HepG2 (cell line): ENCODE measurements around the gene SYNC. TPM values are rescaled to one million over a fixed set of nuclear protein-coding genes. Genes with fewer than 3 reads are reported as not detected.
A peak's percentile ranks its signal among the peaks of the same experiment; 100 is the strongest.

ENCODE experiments used
- AHR ChIP-seq: IDR thresholded peaks from 2 replicates; pipeline ENCODE4 v1.6.1; 2018; ENCODE audit warnings: missing genetic modification reagents, missing compliant biosample characterization
- CBFB ChIP-seq: sonication (generic); formaldehyde crosslinking; IDR thresholded peaks from 2 replicates; pipeline ENCODE4 v1.4.0; 2020; ENCODE audit warnings: missing genetic modification reagents
- EED ChIP-seq: sonication (generic); formaldehyde crosslinking; IDR thresholded peaks from 2 replicates; pipeline ENCODE4 v1.5.0; 2020; ENCODE audit warnings: mild to moderate bottlenecking, missing genetic modification reagents
- HOXA9 ChIP-seq: sonication (generic); formaldehyde crosslinking; IDR thresholded peaks from 2 replicates; pipeline ENCODE4 v1.8.1; 2022; ENCODE audit warnings: missing genetic modification reagents, mild to moderate bottlenecking, moderate library complexity, borderline replicate concordance
- KDM2A ChIP-seq: sonication (generic); formaldehyde crosslinking; IDR thresholded peaks from 2 replicates; pipeline ENCODE4 v1.4.0; 2020; ENCODE audit warnings: low read depth, missing genetic modification reagents, borderline replicate concordance
- KMT2A ChIP-seq: sonication (generic); formaldehyde crosslinking; IDR thresholded peaks from 2 replicates; pipeline ENCODE4 v1.4.0; 2020; ENCODE audit warnings: missing genetic modification reagents
- MEIS2 ChIP-seq: sonication (generic); formaldehyde crosslinking; IDR thresholded peaks from 2 replicates; pipeline ENCODE4 v1.9.0; 2021; ENCODE audit warnings: mild to moderate bottlenecking, missing genetic modification reagents
- NFIC ChIP-seq: IDR thresholded peaks from 2 replicates; pipeline ENCODE4 v1.6.1; 2012; ENCODE audit warnings: mild to moderate bottlenecking, low read length, inconsistent platforms
- PTBP1 ChIP-seq: fragments of 200-400 bp; formaldehyde crosslinking; IDR thresholded peaks from 2 replicates; pipeline ENCODE4 v1.6.1; 2018; ENCODE audit warnings: low read length, low read depth; ENCODE audit not compliant: poor library complexity, severe bottlenecking
- ZFP62 ChIP-seq: sonication (generic); formaldehyde crosslinking; IDR thresholded peaks from 2 replicates; pipeline ENCODE4 v1.4.0; 2020; ENCODE audit warnings: missing genetic modification reagents
- ZNF776 ChIP-seq: sonication (generic); formaldehyde crosslinking; IDR thresholded peaks from 2 replicates; pipeline ENCODE4 v1.4.0; 2020; ENCODE audit warnings: mild to moderate bottlenecking, missing genetic modification reagents
- ZNF782 ChIP-seq: sonication (generic); formaldehyde crosslinking; IDR thresholded peaks from 2 replicates; pipeline ENCODE4 v1.4.0; 2020; ENCODE audit warnings: missing genetic modification reagents, mild to moderate bottlenecking, borderline replicate concordance
- ZZZ3 ChIP-seq: sonication (generic); formaldehyde crosslinking; IDR thresholded peaks from 2 replicates; pipeline ENCODE4 v1.4.0; 2020; ENCODE audit warnings: missing genetic modification reagents, mild to moderate bottlenecking, borderline replicate concordance
- polyA plus RNA-seq, 8 experiments: library from polyadenylated mRNA; depleted of rRNA in 3 of 8; stranded (reverse) in 7 of 8; unstranded in 1 of 8; fragments of >200 nt; fragmentation: Illumina TruSeq in 4 of 8; extraction: Trizol in 4 of 8; gene quantifications; 2 replicates each; pipeline versions ENCODE4 v1.2.1 to v1.2.3, GENCODE V29; 2011 to 2016; ENCODE audit warnings: low read depth in 4 of 8, missing spikeins in 1 of 8, mixed read lengths in 1 of 8; ENCODE audit not compliant: insufficient read depth in 1 of 8
- total RNA-seq, 5 experiments: library from RNA; depleted of rRNA; stranded (reverse); fragments of >200 nt; fragmentation: Illumina TruSeq; extraction: Trizol; gene quantifications; 2 replicates each; pipeline ENCODE4 v1.2.3, GENCODE V29; 2016; ENCODE audit warnings: low read depth in 1 of 5
- TF ChIP-seq, protein P1 (sequence below): sonication (generic); formaldehyde crosslinking; IDR thresholded peaks from 2 replicates; pipeline ENCODE4 v1.9.0; 2021; ENCODE audit warnings: mild to moderate bottlenecking, missing genetic modification reagents
- TF ChIP-seq, protein P2 (sequence below): sonication (generic); formaldehyde crosslinking; IDR thresholded peaks from 2 replicates; pipeline ENCODE4 v1.4.0; 2020; ENCODE audit warnings: missing genetic modification reagents
- TF ChIP-seq, protein P3 (sequence below): sonication (generic); formaldehyde crosslinking; IDR thresholded peaks from 2 replicates; pipeline ENCODE4 v1.5.1; 2020; ENCODE audit warnings: missing genetic modification reagents, mild to moderate bottlenecking, borderline replicate concordance
- TF ChIP-seq, protein P4 (sequence below): sonication (generic); formaldehyde crosslinking; IDR thresholded peaks from 2 replicates; pipeline ENCODE4 v1.4.0; 2020; ENCODE audit warnings: missing genetic modification reagents, mild to moderate bottlenecking, borderline replicate concordance

Gene SYNC
- total and polyA plus RNA-seq, 2 of the 13 experiments (the other 11 are each of a cell fraction or from before 2014, with no cell fraction given): 2.4 to 5.4 TPM

DNA sequence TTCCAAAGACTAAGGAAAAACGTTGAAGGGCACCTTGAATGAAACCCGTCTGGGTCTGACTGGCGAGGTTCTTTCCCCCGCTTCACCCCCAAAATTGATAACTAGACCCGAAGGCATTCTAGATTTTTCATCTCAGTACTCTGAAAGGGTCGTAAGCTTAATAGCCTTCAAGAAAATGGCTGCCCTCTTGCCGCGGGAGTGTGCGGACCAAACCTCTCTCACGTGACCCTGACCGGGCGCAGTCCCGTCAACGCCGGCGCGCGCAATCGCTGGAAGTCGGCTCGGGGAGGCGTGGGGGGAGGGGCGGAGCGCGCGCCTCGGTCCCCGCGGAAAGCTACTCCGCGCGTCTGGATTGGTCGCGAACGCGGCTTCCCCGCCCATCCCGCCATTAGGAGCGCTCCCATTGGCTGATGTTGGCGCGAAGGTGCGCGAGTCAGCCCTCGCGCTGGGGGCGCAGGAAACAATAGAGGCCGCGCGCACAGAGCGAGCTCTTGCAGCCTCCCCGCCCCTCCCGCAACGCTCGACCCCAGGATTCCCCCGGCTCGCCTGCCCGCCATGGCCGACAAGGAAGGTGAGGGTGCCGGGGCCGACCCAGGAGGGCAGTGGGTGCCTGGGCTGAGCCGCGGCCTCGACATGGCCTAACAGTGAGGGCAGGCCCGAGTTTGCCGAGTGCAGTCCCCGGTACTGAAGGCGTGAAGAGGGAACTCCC, 51.7 kb downstream of the SYNC start, which contains the start of gene RBBP4 (continued):
- TF ChIP-seq MEIS2 (CRISPR knock-in tag): peak; percentile 73; the same call in 1 of the 2 replicates
- TF ChIP-seq CBFB (CRISPR knock-in tag): peak; percentile 45; the same call in 1 of the 2 replicates
- peak; percentile 94 for TF ChIP-seq KMT2A (CRISPR knock-in tag)
- TF ChIP-seq AHR: peak; percentile 19; the same call in 1 of the 2 replicates
- no peak; the same call in 1 of the 2 replicates for TF ChIP-seq ZZZ3 (CRISPR knock-in tag)
- TF ChIP-seq ZFP62 (CRISPR knock-in tag): no peak
- peak; percentile 63; the same call in 1 of the 2 replicates for TF ChIP-seq ZNF776
- no peak for TF ChIP-seq PTBP1
- TF ChIP-seq, protein P1, sequence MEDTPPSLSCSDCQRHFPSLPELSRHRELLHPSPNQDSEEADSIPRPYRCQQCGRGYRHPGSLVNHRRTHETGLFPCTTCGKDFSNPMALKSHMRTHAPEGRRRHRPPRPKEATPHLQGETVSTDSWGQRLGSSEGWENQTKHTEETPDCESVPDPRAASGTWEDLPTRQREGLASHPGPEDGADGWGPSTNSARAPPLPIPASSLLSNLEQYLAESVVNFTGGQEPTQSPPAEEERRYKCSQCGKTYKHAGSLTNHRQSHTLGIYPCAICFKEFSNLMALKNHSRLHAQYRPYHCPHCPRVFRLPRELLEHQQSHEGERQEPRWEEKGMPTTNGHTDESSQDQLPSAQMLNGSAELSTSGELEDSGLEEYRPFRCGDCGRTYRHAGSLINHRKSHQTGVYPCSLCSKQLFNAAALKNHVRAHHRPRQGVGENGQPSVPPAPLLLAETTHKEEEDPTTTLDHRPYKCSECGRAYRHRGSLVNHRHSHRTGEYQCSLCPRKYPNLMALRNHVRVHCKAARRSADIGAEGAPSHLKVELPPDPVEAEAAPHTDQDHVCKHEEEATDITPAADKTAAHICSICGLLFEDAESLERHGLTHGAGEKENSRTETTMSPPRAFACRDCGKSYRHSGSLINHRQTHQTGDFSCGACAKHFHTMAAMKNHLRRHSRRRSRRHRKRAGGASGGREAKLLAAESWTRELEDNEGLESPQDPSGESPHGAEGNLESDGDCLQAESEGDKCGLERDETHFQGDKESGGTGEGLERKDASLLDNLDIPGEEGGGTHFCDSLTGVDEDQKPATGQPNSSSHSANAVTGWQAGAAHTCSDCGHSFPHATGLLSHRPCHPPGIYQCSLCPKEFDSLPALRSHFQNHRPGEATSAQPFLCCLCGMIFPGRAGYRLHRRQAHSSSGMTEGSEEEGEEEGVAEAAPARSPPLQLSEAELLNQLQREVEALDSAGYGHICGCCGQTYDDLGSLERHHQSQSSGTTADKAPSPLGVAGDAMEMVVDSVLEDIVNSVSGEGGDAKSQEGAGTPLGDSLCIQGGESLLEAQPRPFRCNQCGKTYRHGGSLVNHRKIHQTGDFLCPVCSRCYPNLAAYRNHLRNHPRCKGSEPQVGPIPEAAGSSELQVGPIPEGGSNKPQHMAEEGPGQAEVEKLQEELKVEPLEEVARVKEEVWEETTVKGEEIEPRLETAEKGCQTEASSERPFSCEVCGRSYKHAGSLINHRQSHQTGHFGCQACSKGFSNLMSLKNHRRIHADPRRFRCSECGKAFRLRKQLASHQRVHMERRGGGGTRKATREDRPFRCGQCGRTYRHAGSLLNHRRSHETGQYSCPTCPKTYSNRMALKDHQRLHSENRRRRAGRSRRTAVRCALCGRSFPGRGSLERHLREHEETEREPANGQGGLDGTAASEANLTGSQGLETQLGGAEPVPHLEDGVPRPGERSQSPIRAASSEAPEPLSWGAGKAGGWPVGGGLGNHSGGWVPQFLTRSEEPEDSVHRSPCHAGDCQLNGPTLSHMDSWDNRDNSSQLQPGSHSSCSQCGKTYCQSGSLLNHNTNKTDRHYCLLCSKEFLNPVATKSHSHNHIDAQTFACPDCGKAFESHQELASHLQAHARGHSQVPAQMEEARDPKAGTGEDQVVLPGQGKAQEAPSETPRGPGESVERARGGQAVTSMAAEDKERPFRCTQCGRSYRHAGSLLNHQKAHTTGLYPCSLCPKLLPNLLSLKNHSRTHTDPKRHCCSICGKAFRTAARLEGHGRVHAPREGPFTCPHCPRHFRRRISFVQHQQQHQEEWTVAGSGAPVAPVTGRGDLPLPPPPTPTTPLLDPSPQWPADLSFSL: no peak
- TF ChIP-seq, protein P2, sequence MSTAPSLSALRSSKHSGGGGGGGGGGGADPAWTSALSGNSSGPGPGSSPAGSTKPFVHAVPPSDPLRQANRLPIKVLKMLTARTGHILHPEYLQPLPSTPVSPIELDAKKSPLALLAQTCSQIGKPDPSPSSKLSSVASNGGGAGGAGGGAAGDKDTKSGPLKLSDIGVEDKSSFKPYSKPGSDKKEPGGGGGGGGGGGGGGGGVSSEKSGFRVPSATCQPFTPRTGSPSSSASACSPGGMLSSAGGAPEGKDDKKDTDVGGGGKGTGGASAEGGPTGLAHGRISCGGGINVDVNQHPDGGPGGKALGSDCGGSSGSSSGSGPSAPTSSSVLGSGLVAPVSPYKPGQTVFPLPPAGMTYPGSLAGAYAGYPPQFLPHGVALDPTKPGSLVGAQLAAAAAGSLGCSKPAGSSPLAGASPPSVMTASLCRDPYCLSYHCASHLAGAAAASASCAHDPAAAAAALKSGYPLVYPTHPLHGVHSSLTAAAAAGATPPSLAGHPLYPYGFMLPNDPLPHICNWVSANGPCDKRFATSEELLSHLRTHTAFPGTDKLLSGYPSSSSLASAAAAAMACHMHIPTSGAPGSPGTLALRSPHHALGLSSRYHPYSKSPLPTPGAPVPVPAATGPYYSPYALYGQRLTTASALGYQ (CRISPR knock-in tag): peak; percentile 71
- TF ChIP-seq, protein P3, sequence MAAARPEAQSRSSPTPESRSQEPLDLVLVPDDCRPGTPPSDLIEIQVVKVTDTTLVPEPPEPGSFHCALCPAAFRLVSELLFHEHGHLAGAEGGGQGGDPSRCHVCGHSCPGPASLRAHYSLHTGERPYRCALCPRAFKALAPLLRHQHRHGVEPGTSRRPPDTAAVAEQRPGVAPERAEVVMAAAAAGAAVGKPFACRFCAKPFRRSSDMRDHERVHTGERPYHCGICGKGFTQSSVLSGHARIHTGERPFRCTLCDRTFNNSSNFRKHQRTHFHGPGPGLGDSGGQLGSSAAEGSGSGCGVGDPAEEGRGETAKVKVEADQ: peak; percentile 94
- no peak for TF ChIP-seq EED
- TF ChIP-seq ZNF782: no peak; the same call in 1 of the 2 replicates
- peak; percentile 78 for TF ChIP-seq KDM2A (CRISPR knock-in tag)
- no peak for TF ChIP-seq NFIC
- TF ChIP-seq, protein P4, sequence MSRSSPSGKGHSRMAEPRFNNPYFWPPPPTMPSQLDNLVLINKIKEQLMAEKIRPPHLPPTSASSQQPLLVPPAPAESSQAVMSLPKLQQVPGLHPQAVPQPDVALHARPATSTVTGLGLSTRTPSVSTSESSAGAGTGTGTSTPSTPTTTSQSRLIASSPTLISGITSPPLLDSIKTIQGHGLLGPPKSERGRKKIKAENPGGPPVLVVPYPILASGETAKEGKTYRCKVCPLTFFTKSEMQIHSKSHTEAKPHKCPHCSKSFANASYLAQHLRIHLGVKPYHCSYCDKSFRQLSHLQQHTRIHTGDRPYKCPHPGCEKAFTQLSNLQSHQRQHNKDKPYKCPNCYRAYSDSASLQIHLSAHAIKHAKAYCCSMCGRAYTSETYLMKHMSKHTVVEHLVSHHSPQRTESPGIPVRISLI (CRISPR knock-in tag): no peak
- TF ChIP-seq HOXA9 (CRISPR knock-in tag): peak; percentile 91
